ENCODE results near the gene SEPTIN12.
A peak's percentile ranks its signal among the peaks of the same experiment; 100 is the strongest.
"Not testable (repeated sequence)": the region's sequence is repeated elsewhere in the genome, so short reads cannot be mapped to it uniquely, and the experiment has no call there.

Gene SEPTIN12

GRCh38 chr16:4750896-4751295 lies 37.2 kb downstream of the SEPTIN12 start:
- DNase-seq: no peak

- no peak for DNase-seq
Observed at GRCh38 chr16:4749700-4750257, 38.4 kb downstream of the SEPTIN12 start.

GRCh38 chr16:4748682-4749411 lies 39.3 kb downstream of the SEPTIN12 start:
- no peak for DNase-seq

DNA sequence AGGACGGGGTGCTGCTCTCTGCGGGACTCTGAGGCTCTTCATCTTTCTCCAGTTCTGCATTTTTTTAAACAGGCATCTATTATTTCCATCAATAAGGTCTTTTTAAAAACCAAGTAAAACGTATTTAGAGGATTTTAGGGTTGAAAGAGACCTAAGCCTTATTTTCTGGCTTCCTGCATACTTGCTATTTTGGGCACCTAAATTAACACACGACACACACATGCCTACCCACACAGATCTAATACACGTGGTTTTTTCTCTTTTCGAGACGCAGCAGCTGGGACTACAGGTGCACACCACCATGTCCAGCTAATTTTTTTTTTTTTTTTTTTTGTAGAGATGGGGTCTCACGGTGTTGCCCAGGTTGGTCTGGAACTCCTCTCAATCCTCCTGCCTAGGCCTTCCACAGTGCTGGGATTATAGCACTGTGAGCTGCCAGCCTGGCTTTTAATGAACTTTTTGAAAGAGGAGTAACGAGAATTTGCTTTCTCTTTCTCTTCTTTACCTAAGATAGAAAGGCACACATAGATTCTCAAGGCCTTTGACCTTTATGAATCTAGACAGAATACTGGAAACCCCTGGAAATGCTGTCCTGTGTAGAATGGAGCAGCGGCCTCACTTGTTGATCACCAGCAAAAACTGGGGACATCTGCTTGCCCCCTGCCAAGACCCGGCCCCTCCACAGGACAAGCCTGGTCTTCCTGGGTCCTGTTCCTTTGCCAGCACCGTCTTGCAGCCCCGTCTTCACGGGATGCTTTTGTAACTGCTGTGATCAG lies 40.1 kb downstream of the SEPTIN12 start:
- no peak for DNase-seq

DNA sequence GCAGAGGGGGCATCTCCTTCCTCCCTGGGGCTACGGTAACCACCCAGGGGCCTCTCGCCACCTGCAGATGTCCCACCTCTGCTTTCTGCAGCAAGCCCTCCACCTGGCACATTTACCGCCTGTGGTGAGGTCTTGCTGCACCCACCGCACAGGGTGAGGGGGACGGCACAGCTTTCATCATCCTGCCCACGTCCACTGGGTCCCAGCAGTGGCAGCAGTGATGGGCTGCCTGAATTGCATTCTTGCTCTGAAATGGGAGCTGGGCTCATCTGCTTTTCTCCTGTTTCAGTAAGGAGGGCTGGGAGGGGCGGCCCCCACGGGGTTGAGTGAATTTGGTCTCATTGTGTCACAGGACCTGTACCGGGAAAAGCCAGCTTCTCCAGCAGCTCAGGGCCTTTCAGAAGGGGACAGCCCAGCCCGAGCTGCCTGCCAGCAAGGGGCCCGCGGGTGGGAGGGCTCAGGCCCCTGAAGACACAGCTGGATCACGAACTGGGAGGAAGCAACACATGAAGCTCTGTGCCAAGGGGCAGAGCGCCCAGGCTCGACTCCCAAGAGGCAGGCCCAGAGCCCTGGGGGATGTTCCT lies 41.1 kb downstream of the SEPTIN12 start:
- DNase-seq: no peak

DNA sequence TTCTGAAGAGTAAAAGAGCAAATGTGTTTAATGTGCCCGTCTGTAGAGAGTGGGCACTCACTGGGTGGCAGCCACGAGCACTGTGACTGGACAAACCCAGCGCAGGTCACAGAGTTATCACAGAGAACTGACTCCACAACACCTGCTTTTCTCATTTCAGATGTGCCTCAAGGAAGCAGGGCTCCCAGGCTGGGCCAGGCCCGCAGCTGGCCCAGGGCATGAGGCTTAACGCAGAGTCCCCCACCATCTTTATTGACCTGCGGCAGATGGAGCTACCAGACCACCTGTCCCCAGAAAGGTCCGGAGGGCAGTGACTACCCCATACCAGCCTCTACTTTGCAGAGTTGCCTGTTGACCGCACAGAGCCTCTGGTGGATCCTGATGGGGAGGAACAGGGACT lies 41.9 kb downstream of the SEPTIN12 start:
- no peak for DNase-seq

GRCh38 chr16:4745274-4745569 lies 42.9 kb downstream of the SEPTIN12 start:
- DNase-seq: no peak

DNA sequence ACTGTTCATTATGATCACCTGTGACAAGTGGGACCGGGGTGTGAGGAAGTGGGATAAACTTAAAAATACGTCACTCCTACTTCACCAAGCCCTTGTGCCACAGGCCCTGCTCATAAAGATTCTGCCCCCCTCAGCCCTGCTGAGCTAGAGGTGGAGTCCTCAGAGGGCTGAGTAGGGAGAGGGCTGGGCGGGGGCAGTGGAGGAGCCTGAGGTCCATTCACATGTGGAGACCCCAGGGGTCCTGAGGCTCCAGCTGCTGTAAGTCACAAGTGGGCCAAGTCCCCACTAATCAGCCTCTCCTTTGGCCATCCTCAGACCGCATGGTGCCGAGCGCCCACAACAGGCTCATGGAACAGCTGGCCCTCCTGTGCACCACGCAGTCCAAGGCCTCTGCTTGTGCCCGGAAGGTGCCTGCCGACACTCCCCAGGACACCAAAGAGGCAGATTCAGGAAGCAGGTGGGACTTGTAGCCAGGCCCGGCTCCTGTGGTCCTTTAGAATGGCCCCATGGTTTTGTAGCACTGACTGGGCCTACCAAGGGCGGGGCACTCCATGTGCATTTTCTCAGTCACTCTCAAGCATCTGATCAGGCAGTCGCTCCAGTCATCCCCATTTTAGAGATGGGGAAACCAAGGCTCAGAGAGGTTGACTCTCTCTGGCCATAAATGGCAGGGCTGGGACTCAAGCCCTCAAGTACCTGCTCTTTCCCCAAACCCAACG lies 43.4 kb downstream of the SEPTIN12 start:
- DNase-seq: no peak

DNA sequence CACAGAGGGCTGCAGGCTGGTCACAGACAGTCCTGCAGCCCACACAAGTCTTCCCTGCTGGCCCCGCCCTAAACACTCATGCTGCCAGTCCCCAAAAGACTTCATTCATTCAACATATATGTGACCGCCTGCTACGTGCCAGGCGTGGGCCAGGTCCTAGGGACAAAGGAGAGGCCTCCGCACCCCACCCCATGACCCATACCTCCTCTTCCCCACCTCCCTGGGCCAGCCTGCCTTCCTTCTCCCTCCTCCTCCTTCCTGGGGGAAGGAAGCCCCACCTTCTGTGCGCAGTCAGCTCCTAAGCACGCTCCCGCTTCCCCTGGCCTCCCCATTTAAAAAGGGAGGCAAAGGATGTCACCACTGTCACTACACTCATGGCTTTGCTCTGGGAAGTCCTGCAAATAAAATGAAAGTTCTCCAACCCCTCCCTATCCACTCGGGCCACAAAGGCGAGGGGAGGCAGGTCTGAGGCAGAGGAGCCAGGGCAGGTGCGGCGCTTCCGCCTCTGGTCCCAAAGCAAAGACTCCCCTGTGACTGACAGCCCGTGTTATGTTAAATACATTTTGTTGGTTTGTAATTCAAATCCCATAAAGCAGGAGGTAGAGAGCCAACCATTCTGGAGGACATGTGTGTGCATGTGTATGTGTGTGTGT lies 44.8 kb downstream of the SEPTIN12 start:
- DNase-seq: no peak

- DNase-seq: not testable (repeated sequence)
Observed at GRCh38 chr16:4738370-4738769, 49.8 kb downstream of the SEPTIN12 start.

DNA sequence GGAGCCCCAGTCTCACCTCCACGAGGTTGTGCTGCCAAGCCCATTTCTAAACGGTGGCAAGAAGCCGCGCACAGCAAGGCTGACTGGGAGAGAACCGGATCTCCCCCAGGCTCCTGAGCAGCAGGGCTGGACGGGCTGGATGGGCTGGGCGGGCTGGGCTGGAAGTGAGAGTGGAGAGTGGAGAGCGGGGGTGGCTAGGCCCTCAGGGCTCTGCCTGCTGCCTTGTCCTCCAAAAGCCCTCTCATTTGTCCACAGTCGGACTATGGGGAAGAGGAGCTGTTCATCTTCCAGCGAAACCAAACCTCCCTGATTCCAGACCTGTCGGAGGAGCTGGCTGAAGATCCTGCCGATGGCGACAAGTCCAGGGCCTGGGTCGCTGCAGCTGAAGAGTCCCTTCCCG lies 50.6 kb downstream of the SEPTIN12 start:
- DNase-seq: no peak

- DNase-seq: no peak
Observed at GRCh38 chr16:4736546-4736945, 51.6 kb downstream of the SEPTIN12 start.

- peak; percentile 74 for DNase-seq
Observed at GRCh38 chr16:4734730-4735535, 53.2 kb downstream of the SEPTIN12 start.

GRCh38 chr16:4734063-4734729 lies 53.9 kb downstream of the SEPTIN12 start, which contains the start of the genes ANKS3 and DNAAF8:
Gene ANKS3, minus strand, starts transcription at chr16:4734271. Its CDS starts 4,122 bp downstream, at chr16:4730149.
Gene DNAAF8, plus strand, starts transcription at chr16:4734537. Its CDS starts 1,978 bp downstream, at chr16:4736515.
- DNase-seq: peak; percentile 60

DNA sequence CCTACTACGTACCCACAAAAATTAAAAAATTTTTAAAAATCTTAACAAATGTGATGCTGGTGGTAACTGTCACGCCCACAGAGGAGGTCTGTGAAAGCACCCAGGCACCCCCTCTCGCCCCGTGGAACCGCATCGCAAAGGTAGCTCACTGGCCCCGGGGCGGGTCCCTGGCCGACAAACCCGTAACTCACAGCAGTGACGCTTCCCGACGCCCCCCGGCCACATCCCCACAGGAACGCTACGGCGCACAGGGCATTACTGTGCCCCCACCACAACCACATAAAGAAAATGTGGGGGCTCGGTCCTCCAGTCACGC lies 54.4 kb downstream of the SEPTIN12 start:
- no peak for DNase-seq

- no peak for DNase-seq
Observed at GRCh38 chr16:4733211-4733742, 54.9 kb downstream of the SEPTIN12 start.

- no peak for DNase-seq
Observed at GRCh38 chr16:4729876-4730275, 58.3 kb downstream of the SEPTIN12 start.

DNA sequence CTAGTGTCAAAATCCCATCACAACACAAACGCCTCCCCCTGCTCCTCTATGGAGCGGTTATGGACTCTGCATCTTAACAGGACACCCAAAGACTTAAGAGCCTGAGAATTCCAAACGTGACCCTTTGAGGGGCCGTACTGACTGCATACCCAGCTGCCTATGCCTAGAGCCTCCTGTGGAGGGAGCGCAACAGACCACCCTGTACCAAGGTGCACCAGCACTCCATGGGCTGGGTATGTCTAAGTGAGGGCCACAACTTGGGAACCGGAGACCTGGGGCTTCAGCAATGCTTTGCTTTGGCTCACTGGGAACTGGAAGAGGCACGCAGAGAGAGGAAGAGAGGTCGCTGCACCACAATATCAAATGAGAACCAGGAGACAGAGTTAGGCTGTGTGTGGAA lies 59.5 kb downstream of the SEPTIN12 start:
- no peak for DNase-seq
